NCI-H226 (cell line): ENCODE measurements around the gene MEF2C.

ENCODE experiments used
- DNase-seq: peaks from one replicate; pipeline ENCODE4 v3.0.0-alpha.2; 2015

The MEF2C gene

DNA sequence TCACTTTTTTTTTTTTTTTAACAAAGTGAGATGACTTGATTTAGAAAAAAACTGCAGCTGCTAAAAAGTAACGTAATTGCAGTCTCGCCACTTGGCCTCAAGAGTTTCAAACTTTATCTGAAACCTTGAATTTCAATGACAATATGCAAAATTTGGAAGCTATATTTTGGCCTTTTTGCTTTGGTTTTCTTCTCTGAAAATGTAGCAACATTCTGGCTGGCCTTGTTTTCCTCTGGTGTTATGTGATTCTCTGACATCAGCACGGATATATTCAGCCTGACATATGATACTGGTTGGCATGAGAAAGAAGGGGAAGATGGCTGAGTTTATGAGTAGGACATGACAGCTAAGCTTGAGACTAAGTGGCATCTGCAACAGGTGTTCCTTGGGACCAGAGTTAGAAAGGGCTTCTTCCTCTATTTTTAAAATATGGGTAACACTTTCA is 136.5 kb downstream of the MEF2C start:
- DNase-seq, result no peak

GRCh38 chr5:88745093-88745696 is 137.8 kb downstream of the MEF2C start:
- DNase-seq, result no peak

DNA sequence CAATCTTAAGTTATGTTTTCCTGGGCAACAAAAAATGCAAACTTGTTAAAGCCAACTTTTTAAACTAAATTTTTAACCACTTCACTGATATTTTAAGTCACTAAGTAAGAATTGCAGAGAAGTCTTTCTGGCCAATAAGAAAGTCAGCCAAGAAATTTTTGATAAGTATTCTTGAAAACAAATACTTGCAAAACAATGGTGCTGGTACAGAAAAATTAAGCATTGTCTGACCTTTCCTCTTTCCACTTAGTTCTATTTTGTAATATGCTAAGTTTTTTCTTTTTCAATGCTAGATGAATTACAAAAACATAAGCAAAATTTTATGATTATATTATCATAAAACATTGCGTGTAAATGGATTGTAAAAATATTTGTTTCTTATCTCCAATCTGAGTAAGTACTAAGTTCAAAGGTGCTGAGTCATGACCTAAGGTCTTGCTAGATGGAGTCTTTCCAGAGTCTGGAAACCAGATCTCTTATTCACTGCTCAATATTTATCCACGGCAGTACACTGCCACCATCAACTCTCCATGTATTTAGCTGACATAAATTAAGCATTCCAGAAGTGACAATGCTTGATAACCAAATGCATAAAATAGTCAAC is 139.7 kb downstream of the MEF2C start:
- peak; percentile 27 for DNase-seq

- DNase-seq, result no peak
Measured at GRCh38 chr5:88741964-88742363, 141.0 kb downstream of the MEF2C start.

GRCh38 chr5:88740604-88741185 is 142.3 kb downstream of the MEF2C start:
- DNase-seq, result no peak

- DNase-seq, result no peak
Measured at GRCh38 chr5:88736494-88736893, 146.5 kb downstream of the MEF2C start.

DNA sequence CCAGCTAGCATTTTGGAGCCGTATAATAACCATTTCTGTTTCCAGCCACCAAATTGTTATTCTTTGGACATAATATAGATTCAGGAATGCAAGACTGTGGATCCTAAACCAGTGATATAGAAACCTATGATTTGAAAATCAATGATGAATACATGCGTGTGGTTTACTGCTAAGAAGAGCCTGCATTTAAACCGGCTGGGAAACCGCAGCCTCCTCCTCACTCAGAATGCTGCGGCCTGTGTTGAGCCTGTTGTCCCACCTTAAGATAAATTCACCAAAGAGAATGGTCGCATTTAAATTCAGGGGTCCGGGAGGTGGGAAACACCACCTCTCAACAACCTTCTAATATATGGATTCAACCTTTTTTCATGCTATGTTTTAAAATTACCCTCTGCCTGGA is 148.0 kb downstream of the MEF2C start:
- no peak for DNase-seq

- DNase-seq, result no peak
Measured at GRCh38 chr5:88734191-88734640, 148.8 kb downstream of the MEF2C start.

DNA sequence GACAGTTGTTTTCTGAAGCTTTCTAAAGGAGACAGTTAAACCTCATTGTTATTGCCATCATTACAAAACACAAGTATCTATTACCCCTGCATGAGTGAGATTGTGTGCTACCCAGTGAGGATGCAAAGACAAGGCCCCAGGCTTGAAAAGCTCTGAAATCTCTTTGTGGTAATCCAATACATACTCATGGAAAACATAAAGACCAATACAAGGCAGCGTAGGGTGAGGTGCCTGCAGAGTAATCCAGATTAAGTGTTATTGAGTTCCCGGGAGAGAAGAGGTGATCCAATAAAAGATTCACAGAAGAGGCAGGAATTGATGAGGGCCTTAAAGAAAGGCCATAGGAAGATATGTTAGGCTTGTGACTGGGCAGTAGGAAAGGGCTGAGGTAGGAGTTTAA is 150.1 kb downstream of the MEF2C start:
- DNase-seq, result no peak

GRCh38 chr5:88732181-88732633 is 150.8 kb downstream of the MEF2C start:
- no peak for DNase-seq

DNA sequence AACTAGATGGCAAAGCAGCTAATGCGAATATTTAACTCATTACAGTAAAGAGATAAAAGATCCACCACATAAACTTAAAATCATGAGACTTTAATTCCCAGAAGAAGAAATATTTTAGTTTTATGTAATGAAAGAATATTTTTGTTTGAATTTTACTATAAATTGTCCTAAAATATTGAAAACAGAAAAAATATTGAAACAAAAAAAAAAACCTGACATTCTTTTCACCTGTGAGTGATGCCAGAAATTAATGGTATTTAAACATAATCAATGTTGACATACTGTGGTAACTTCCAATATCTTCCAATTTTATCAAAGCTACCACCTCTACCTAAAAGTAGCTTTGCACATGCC is 153.2 kb downstream of the MEF2C start:
- DNase-seq, result no peak

DNA sequence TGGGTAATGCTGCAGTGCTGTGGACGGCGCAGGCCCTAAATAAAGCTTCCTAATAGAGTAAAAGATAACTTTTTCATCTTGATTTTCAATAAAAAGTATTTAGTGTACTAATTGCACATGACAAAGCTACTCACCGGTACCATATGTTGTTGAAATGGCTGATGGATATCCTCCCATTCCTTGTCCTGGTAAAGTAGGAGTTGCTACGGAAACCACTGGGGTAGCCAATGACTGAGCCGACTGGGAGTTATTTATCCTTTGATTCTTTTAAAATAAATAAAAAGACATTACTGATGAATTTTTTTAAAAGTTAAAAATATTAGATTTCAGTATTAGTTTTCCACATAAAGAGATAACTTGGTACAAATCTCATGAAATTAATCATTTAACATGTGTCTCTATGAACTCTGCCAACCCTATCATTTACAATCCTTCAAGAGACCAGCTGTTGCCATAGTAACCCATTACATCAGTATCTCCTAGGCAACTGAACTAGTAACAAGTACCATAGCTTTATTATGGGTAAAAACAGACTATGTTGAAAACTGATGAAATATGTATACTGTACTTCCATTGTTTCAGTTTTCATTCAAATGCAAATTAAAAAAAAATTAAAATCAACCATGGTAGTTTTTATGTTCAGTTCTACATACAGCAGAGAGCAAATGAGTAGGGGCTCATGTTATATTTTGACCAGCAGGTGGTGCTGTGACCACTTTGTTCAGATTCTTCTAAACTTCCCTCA is 153.7 kb downstream of the MEF2C start:
- peak; percentile 15 for DNase-seq

GRCh38 chr5:88727705-88728313 is 155.2 kb downstream of the MEF2C start:
- DNase-seq, result no peak

DNA sequence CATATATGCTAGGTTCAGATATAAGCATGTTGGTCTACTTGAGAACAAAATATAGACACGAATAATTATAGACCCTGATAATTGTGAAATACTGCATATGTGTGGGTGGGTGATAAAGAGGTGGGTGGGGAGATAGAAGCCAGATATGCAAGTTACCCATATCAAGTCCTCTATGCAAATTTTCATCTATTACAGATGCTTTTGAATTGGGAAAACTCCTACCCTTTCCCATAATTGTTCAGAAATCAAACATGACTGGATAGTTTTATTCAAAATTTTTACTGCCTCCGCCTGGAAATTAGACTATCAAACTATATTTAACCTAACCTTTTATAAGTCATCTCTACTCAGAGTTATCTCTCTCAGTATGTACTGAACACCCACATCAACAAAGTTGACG is 157.5 kb downstream of the MEF2C start:
- no peak for DNase-seq

- no peak for DNase-seq
Measured at GRCh38 chr5:88724201-88724600, 158.8 kb downstream of the MEF2C start.

DNA sequence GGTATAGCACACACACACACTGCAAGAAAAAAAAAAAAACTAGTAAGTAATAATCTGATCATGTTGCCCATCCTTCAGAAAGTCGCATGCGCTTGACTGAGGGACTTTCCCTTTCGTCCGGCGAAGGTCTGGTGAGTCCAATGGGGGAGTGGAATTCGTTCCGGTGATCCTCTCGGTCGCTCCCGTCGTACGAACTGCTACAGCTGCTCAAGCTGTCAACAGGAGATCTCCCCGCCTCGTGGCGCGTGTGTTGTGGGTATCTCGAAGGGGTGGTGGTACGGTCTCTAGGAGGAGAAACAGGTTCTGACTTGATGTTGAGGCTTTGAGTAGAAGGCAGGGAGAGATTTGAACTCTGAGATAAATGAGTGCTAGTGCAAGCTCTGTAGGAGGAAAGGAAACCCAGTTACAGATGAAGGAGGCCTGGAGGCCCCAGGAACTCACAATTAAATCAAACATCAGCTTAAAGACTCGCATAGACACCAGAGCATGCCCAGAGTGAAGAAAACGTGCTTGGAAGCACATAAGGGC is 160.4 kb downstream of the MEF2C start:
- DNase-seq, result no peak

GRCh38 chr5:88719434-88719833 is 163.6 kb downstream of the MEF2C start:
- no peak for DNase-seq

DNA sequence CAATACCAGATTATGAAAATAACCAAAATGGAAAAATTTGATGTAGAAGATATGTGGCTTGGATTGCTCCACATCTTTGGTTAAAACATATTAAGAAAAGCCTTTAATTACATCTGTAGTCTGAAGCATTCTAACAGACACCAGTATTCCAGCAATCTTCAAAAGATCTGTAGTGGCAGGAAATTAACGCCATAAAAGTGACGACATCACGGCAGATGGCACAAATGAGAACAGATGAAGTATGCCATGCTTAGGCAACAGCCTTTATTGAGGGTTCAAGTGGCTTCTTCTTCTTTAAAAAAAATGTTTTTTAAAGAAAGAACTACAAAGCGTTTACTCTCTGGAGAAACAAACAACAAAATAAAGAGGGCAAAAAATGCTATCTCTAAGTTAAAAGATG is 164.2 kb downstream of the MEF2C start:
- no peak for DNase-seq

- no peak for DNase-seq
Measured at GRCh38 chr5:88716101-88716500, 166.9 kb downstream of the MEF2C start.

GRCh38 chr5:88715503-88715902 is 167.5 kb downstream of the MEF2C start:
- DNase-seq, result no peak

GRCh38 chr5:88713818-88714217 is 169.2 kb downstream of the MEF2C start:
- no peak for DNase-seq

GRCh38 chr5:88708682-88709398 is 174.1 kb downstream of the MEF2C start:
- no peak for DNase-seq
